Measurements from ENCODE around the gene CEMIP2.

DNA sequence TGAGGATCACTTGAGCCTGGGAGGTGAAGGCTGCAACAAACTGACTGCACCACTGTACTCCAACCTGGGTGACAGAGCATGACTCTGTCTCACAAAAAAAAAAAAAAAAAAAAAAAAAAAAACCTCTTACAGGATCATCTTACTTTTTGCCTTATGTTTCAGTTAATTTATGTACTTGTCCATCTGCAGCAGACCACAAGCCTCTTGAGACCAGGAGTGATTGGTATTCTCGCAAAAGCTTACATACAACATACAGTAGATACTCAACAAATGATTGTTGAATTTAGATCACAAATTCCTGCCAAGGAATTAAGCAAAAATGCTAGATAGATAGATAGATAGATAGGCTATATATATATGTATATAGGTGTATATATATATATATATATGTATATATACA, 12.4 kb downstream of the CEMIP2 start:
- TF ChIP-seq, protein P1, sequence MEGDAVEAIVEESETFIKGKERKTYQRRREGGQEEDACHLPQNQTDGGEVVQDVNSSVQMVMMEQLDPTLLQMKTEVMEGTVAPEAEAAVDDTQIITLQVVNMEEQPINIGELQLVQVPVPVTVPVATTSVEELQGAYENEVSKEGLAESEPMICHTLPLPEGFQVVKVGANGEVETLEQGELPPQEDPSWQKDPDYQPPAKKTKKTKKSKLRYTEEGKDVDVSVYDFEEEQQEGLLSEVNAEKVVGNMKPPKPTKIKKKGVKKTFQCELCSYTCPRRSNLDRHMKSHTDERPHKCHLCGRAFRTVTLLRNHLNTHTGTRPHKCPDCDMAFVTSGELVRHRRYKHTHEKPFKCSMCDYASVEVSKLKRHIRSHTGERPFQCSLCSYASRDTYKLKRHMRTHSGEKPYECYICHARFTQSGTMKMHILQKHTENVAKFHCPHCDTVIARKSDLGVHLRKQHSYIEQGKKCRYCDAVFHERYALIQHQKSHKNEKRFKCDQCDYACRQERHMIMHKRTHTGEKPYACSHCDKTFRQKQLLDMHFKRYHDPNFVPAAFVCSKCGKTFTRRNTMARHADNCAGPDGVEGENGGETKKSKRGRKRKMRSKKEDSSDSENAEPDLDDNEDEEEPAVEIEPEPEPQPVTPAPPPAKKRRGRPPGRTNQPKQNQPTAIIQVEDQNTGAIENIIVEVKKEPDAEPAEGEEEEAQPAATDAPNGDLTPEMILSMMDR (conservative IDR thresholded peaks at IDR 0.05; ENCODE audit: low read depth, low read length): no peak
- TF ChIP-seq EZH2phosphoT487 (IDR thresholded peaks at IDR 0.05; ENCODE audit: borderline replicate concordance, low read length): no peak
